Measurements from ENCODE around the gene NRIP1.

DNA sequence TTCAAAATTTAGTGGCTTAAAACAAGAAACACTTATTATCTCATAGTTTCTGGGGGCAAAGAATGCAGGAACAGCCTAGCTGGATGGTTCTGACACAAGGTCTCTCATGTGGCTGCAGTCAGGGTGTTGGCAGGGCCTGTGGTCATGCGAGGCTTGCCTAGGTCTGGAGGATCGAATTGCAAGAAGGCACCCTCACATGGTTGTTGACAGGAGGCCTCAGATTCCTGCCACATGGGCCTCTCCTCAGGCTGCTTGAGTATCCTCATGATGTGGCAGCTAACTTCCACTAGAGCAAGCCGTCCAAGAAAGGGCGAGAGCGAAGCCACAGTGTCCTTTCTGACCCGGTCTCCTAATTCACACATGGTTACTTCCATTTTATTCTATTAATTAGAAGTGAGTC lies 6.2 kb upstream of the NRIP1 start:
- TF ChIP-seq, protein P1, sequence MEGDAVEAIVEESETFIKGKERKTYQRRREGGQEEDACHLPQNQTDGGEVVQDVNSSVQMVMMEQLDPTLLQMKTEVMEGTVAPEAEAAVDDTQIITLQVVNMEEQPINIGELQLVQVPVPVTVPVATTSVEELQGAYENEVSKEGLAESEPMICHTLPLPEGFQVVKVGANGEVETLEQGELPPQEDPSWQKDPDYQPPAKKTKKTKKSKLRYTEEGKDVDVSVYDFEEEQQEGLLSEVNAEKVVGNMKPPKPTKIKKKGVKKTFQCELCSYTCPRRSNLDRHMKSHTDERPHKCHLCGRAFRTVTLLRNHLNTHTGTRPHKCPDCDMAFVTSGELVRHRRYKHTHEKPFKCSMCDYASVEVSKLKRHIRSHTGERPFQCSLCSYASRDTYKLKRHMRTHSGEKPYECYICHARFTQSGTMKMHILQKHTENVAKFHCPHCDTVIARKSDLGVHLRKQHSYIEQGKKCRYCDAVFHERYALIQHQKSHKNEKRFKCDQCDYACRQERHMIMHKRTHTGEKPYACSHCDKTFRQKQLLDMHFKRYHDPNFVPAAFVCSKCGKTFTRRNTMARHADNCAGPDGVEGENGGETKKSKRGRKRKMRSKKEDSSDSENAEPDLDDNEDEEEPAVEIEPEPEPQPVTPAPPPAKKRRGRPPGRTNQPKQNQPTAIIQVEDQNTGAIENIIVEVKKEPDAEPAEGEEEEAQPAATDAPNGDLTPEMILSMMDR (IDR thresholded peaks at IDR 0.05): no peak
- no peak for TF ChIP-seq POLR2AphosphoS5 (IDR thresholded peaks at IDR 0.05)

Measured in prostate gland (tissue), 2 donors.